H1 (cell line): ENCODE data around the gene GNB3. TPM values are rescaled to one million over a fixed set of nuclear protein-coding genes. Genes with fewer than 3 reads are reported as not detected.
A peak's percentile ranks its signal among the peaks of the same experiment; 100 is the strongest.

ENCODE experiments used
- MAX ChIP-seq: IDR thresholded peaks from 2 replicates; pipeline ENCODE4 v1.6.1; 2012; ENCODE audit warnings: inconsistent platforms
- polyA plus RNA-seq, 7 experiments: library from polyadenylated mRNA; depleted of rRNA in 3 of 7; stranded (reverse) in 5 of 7; unstranded in 2 of 7; fragments of >200 nt in 5 of 7; fragments of 200-250 nt in 2 of 7; gene quantifications; 1 replicate in 5 of 7; 2 replicates in 1 of 7; 4 replicates in 1 of 7; pipeline versions ENCODE4 v1.2.1 to v1.2.3, GENCODE V29; 2011 to 2013; ENCODE audit warnings: missing spikeins in 2 of 7, mixed read lengths in 2 of 7
- total RNA-seq: library from RNA; stranded (reverse); fragmentation: NEBNext Ultra II Directional; extraction: Animal tissue kit (Norgen Biotek cat#: 25700); gene quantifications from 2 replicates; pipeline ENCODE4 v1.2.1, GENCODE V29; 2021

Gene GNB3
- total and polyA plus RNA-seq, 2 of the 8 experiments (the other 6 are each of a cell fraction or from before 2014, with no cell fraction given), result 9.9 TPM

GRCh38 chr12:6890789-6891645 is 50.3 kb downstream of the GNB3 start (continued):
- TF ChIP-seq MAX, result peak; percentile 89
